GM12878 (cell line): Measurements from ENCODE around the gene ACSS1. TPM values are rescaled to one million over a fixed set of nuclear protein-coding genes. Genes with fewer than 3 reads are reported as not detected.

Experiments used
- ATAC-seq: fragments of 200-7000 bp; cut with Tn5 transposase; 3 replicates; pipeline ENCODE4 v1.9.1; 2020; ENCODE audit warnings: mild to moderate bottlenecking, moderate library complexity
- BruUV-seq: library from RNA; stranded (reverse); fragments of 400-500 nt; replicated peaks from 2 replicates; lab custom pipeline; 2021; lab: Mats Ljungman, UMichigan
- CTCF ChIA-PET: fragments of 300-600 bp; sonication (Branson Sonifier 250); formaldehyde crosslinking; extraction: SDS; loops from one replicate; lab custom pipeline; 2021; ENCODE audit warnings: inconsistent platforms; lab: Yijun Ruan, JAX
- POLR2A ChIA-PET: fragments of 350-600 bp; formaldehyde crosslinking; extraction: SDS; loops from one replicate; lab custom pipeline; 2021; ENCODE audit warnings: inconsistent platforms; lab: Charles Lee
- RAD21 ChIA-PET: fragments of 300-600 bp; sonication (Branson Sonifier 250); formaldehyde crosslinking; loops from one replicate; lab custom pipeline; 2023; ENCODE audit warnings: antibody characterized with exemption; ENCODE audit not compliant: unreplicated experiment; lab: Charles Lee
- SMC1A ChIA-PET: fragments of 300-600 bp; sonication (Branson Sonifier 250); formaldehyde crosslinking; loops from one replicate; lab custom pipeline; 2023; ENCODE audit not compliant: unreplicated experiment, uncharacterized antibody; lab: Charles Lee
- DNase-seq: peaks from one replicate; pipeline ENCODE4 v3.0.0-alpha.2; 2011; ENCODE audit warnings: low read depth, low spot score
- FAIRE-seq: peaks from 3 replicates; lab custom pipeline; 2011; peaks lifted over from hg19 to GRCh38; lab: Jason Lieb, UNC
- H2AFZ ChIP-seq: 2 replicates; pipeline ENCODE4 v1.6.0; 2011; ENCODE audit warnings: low read depth, low read length, control low read depth; ENCODE audit not compliant: control insufficient read depth
- H3K27ac ChIP-seq: 2 replicates; pipeline ENCODE4 v1.5.1; 2011; ENCODE audit warnings: control low read depth; ENCODE audit not compliant: control insufficient read depth, insufficient read depth
- H3K27me3 ChIP-seq, 2 experiments: replicated peaks in 1 of 2; 2 replicates each; pipeline versions ENCODE4 v1.6.0 to v1.6.1; 2011; ENCODE audit warnings: low read length in 1 of 2; ENCODE audit not compliant: control insufficient read depth in 2 of 2, insufficient read depth in 2 of 2
- H3K36me3 ChIP-seq, 2 experiments: 2 replicates each; pipeline ENCODE4 v1.5.1; 2011; ENCODE audit warnings: low read length in 1 of 2; ENCODE audit not compliant: control insufficient read depth in 2 of 2, insufficient read depth in 2 of 2
- H3K4me1 ChIP-seq: 2 replicates; pipeline ENCODE4 v1.6.1; 2011; ENCODE audit warnings: mild to moderate bottlenecking, low read length, moderate library complexity, mixed read lengths; ENCODE audit not compliant: control insufficient read depth, insufficient read depth
- H3K4me2 ChIP-seq: 2 replicates; pipeline ENCODE4 v1.6.0; 2011; ENCODE audit warnings: control low read depth; ENCODE audit not compliant: control insufficient read depth, insufficient read depth
- H3K4me3 ChIP-seq: fragments of 200-600 bp; sonication (generic); 2 replicates; pipeline ENCODE4 v1.5.1; 2016
- H3K79me2 ChIP-seq: 2 replicates; pipeline ENCODE4 v1.6.0; 2011; ENCODE audit warnings: low read length; ENCODE audit not compliant: control insufficient read depth, insufficient read depth
- H3K9ac ChIP-seq: 2 replicates; pipeline ENCODE4 v1.8.0; 2011; ENCODE audit warnings: low read length, control low read depth, mixed read lengths; ENCODE audit not compliant: control insufficient read depth, insufficient read depth
- H3K9me3 ChIP-seq: replicated peaks from 3 replicates; pipeline ENCODE4 v1.5.1; 2011; ENCODE audit warnings: mild to moderate bottlenecking, low read length; ENCODE audit not compliant: control insufficient read depth, insufficient read depth
- H4K20me1 ChIP-seq: 2 replicates; pipeline ENCODE4 v1.6.0; 2011; ENCODE audit not compliant: control insufficient read depth, insufficient read depth
- FOXM1 ChIP-seq: IDR thresholded peaks from 2 replicates; pipeline ENCODE4 v1.6.1; 2012; ENCODE audit warnings: low read depth, mild to moderate bottlenecking, inconsistent platforms, low read length, moderate library complexity
- USF2 ChIP-seq: IDR thresholded peaks from 2 replicates; pipeline ENCODE4 v1.6.1; 2011; ENCODE audit warnings: low read depth, low read length, improper control_type of control experiment, borderline replicate concordance
- ZBTB33 ChIP-seq: fragments of 450-650 bp; IDR thresholded peaks from 2 replicates; pipeline ENCODE4 v1.6.1; 2017; ENCODE audit warnings: mild to moderate bottlenecking
- WGBS: methylation state at CpG from one replicate; pipeline ENCODE4 v1.1.6; 2016; ENCODE audit warnings: low lambda C conversion rate; ENCODE audit not compliant: insufficient replicate concordance, insufficient coverage; ENCODE audit errors: missing lambda C conversion rate; 5-methylcytosine and 5-hydroxymethylcytosine counted together
- in situ Hi-C: fragments of 300-500 bp; cut with MboI; formaldehyde crosslinking; loops from 9 replicates; pipeline ENCODE4 v1.14.3; 2018; ENCODE audit warnings: mixed read lengths
- intact Hi-C: fragments of 100-400 bp; cut with micrococcal nuclease; formaldehyde crosslinking; loops from one replicate; pipeline ENCODE4 v1.14.2; 2022; ENCODE audit not compliant: unreplicated experiment
- polyA plus RNA-seq, 11 experiments: library from polyadenylated mRNA; depleted of rRNA in 4 of 11; unstranded in 6 of 11; stranded (reverse) in 5 of 11; fragments of >200 nt; fragmentation: Nextera tagmentation in 4 of 11; fragmentation: Illumina TruSeq in 1 of 11; extraction: Ambion mirVana in 4 of 11; extraction: Trizol in 1 of 11; gene quantifications; 1 replicate in 1 of 11; 2 replicates in 10 of 11; pipeline versions ENCODE4 v1.2.1 to v1.2.3, GENCODE V29; 2011 to 2016; ENCODE audit warnings: inconsistent platforms in 2 of 11, missing spikeins in 2 of 11, low read depth in 1 of 11
- total RNA-seq, 4 experiments: library from RNA; depleted of rRNA in 3 of 4; stranded (reverse); fragments of >200 nt in 3 of 4; fragmentation: Illumina TruSeq in 1 of 4; extraction: Trizol in 1 of 4; gene quantifications; 2 replicates each; pipeline versions ENCODE4 v1.2.1 to v1.2.3, GENCODE V29; 2013 to 2021

Gene ACSS1
- total and polyA plus RNA-seq, 10 of the 15 experiments (the other 5 are each of a cell fraction or from before 2014, with no cell fraction given): 1.3 to 44.9 (median 31.1) TPM

DNA sequence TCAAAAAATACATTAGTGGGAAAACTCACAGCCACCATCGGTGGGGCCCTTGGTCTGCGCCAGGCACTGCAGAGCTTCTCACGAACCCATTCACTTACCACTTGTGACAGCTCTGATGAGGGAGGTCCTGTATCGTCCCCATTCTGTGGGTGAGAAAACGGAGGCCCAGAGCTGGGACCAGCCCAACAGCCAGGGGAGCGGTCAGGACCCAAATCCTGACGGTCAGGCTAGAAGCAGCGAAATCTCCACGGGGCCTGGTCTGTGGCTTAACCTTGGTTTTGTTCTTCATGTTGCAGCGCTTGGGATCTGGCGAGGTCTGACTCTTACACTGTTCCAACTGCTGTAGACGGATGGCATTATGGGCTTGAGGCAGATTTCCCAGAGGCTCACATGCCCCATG lies 31.7 kb upstream of the ACSS1 start:
- BruUV-seq: no TSS peak
- CTCF ChIA-PET: interaction anchor here (0.7 to 1.8 kb wide), 2 partner anchors 9 to 84 kb away, joined by 5 read pairs; no protein-coding TSS in a partner anchor
- SMC1A ChIA-PET: interaction anchor here (1.3 to 1.5 kb wide), 3 partner anchors 27 to 86 kb away, joined by 3 to 4 read pairs (median 4); no protein-coding TSS in a partner anchor
- intact Hi-C loops: no loop called here
- Histone ChIP-seq H3K9me3 (no peaks in the 10 kb centered on the region), H3K9ac (no peak overlapping the region), H2AFZ (no peak overlapping the region), H4K20me1 (no peaks in the 10 kb centered on the region), H3K79me2 (no peaks in the 10 kb centered on the region), H3K27me3 (peaks cover 0 to 3% of the 10 kb centered on the region in 2 experiments; a peak in 2 of 4 replicates), H3K4me1 (peaks cover 6% of the 10 kb centered on the region; the same call in 1 of the 2 replicates)
- ATAC-seq (no peak), DNase-seq (no peak), FAIRE-seq (no peak)
- RAD21 ChIA-PET: interaction anchor here (0.6 kb wide), 1 partner anchor 309 kb away, joined by 3 read pairs; no protein-coding TSS in a partner anchor
- 62% methylated on average over 12 of the region's 12 CpGs for WGBS
- TF ChIP-seq USF2 (no peak), ZBTB33 (no peak), FOXM1 (no peak)
- TF ChIP-seq, all 136 proteins: peak for 0
- Histone ChIP-seq H3K27ac (no peak overlapping the region), H3K36me3 (no peaks in the 10 kb centered on the region), H3K4me2 (no peak overlapping the region), H3K4me3 (no peak overlapping the region)
- in situ Hi-C loops: no loop called here
- POLR2A ChIA-PET: no interaction called here
